Astrocyte of the spinal cord (primary cell): ENCODE results near the gene TOR2A.

ENCODE experiments used
- DNase-seq: peaks from one replicate; pipeline ENCODE4 v3.0.0; 2011; ENCODE audit warnings: low read depth, low spot score
- H3K4me3 ChIP-seq: 2 replicates; pipeline ENCODE4 v1.5.1; 2011; ENCODE audit warnings: low read depth, mild to moderate bottlenecking, low read length, moderate library complexity
- in situ Hi-C: cut with HindIII; loops from 2 replicates; pipeline ENCODE4 v1.10.0; 2017; ENCODE audit warnings: low sequenced_read_pairs
- TF ChIP-seq, protein P1 (sequence below): IDR thresholded peaks from 2 replicates; pipeline ENCODE4 v1.5.1; 2012; ENCODE audit warnings: low read depth, mild to moderate bottlenecking, low read length, inconsistent platforms

Gene TOR2A

DNA sequence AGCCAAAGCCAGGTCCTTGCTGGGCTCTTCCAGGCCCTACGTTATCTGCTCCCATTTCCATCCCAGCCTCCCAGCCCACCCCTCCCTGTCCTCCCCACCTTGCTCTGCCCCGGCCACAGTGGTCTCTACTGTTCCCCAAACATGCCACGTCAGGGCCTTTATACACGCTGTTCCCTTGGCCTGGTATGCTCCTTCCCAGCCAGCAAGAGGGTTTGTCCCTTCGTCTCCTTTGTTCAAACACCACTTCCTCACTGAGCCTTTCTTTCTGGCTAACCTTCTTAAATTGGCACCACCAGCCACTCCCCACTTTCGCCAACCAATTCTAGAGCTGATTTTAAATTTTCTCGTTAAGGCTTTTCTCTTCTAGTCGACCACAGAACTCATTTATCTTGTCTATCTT, 33.6 kb upstream of the TOR2A start:
- in situ Hi-C loops = no loop called here
- no peak for DNase-seq
- no peak overlapping the region for H3K4me3 ChIP-seq
- TF ChIP-seq, protein P1, sequence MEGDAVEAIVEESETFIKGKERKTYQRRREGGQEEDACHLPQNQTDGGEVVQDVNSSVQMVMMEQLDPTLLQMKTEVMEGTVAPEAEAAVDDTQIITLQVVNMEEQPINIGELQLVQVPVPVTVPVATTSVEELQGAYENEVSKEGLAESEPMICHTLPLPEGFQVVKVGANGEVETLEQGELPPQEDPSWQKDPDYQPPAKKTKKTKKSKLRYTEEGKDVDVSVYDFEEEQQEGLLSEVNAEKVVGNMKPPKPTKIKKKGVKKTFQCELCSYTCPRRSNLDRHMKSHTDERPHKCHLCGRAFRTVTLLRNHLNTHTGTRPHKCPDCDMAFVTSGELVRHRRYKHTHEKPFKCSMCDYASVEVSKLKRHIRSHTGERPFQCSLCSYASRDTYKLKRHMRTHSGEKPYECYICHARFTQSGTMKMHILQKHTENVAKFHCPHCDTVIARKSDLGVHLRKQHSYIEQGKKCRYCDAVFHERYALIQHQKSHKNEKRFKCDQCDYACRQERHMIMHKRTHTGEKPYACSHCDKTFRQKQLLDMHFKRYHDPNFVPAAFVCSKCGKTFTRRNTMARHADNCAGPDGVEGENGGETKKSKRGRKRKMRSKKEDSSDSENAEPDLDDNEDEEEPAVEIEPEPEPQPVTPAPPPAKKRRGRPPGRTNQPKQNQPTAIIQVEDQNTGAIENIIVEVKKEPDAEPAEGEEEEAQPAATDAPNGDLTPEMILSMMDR = no peak

GRCh38 chr9:127767909-127768331, 32.8 kb upstream of the TOR2A start:
- DNase-seq = peak; percentile 16

DNA sequence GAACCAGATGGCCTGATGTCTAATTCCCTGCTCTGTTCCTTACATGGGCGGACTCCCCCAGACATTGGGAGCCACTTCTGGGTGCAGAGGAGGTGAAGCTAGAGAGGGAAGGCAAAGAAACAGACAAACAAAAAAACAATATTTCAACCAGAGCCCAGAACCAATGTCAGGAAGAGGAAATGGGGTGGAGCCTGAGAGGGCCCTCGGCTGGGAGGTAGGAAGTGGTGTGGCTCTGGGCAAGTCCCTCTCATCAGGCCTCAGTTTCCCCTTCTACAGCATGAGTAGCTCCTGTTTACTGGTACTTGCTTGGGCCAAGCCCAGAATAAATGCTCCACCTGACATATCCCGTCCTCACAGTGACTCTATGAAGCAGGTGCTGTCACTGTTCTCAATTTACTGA, 32.3 kb upstream of the TOR2A start:
- TF ChIP-seq, protein P1 = no peak
- H3K4me3 ChIP-seq = no peak overlapping the region
- in situ Hi-C loops = no loop called here
- DNase-seq = no peak

More at GRCh38 chr9:127767909-127768331, 32.8 kb upstream of the TOR2A start:
- in situ Hi-C loops = no loop called here
- TF ChIP-seq, protein P1 = no peak
- H3K4me3 ChIP-seq = no peak overlapping the region

DNA sequence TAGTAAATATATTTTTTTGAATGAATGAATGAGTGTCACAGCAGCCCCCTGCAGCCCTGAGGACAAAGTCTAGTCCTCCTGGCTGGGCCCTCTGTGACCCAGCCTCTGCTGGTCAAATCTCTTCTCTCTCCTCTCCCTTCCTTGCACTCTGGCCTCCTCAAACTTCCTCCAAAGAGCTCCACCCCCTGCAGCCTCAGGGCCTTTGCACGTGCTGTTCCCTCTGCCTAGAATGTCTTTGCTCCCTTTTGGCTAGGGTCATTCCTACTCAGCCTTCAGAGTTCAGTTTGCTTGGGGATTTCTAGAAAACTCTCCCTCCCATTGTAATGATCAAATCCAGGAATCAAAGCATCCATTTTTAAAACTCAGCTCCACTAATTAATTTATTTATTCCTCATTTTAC, 30.3 kb upstream of the TOR2A start:
- DNase-seq = no peak
- TF ChIP-seq, protein P1 = no peak
- H3K4me3 ChIP-seq = no peak overlapping the region
- in situ Hi-C loops = no loop called here

GRCh38 chr9:127763918-127764384, 28.9 kb upstream of the TOR2A start:
- no peak overlapping the region for H3K4me3 ChIP-seq
- no peak for DNase-seq
- TF ChIP-seq, protein P1 = peak; percentile 43
- in situ Hi-C loops = no loop called here

DNA sequence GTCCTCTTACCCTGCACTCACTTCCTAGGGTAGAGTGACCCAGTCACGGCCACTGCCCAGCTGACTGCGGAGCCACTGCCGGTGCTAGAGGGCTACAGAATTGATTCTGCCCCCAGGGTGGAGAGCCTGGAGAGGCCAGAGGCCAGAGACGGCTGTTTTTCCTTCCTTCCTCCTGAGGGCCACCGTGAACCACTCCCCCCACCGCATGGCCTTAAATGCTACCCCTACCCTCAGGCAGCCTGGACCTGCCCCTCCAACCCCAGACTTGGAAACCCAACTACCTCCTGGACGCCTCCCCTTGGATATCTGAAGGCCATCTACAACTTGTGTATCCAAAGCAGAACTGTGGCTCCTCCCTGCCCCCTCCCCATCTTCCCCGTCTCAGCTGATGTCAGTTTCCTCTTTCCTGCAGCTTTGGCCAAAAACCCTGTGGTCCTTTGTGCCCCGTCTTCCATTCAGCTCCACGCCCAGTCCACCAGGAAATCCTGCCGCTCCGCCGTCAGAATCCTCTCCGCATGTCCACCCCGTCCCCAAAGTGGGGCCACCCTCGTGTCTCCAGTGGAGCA, 27.1 kb upstream of the TOR2A start:
- TF ChIP-seq, protein P1 = no peak
- DNase-seq = no peak
- no peak overlapping the region for H3K4me3 ChIP-seq
- in situ Hi-C loops = no loop called here
